HG02610 (cell line): ENCODE results near the gene STON1.
"Not testable (repeated sequence)": the region's sequence is repeated elsewhere in the genome, so short reads cannot be mapped to it uniquely, and the experiment has no call there.

Experiments used
- ATAC-seq: cut with Tn5 transposase; IDR thresholded peaks from one replicate; pipeline ENCODE4 v1.9.1; 2021; ENCODE audit warnings: mild to moderate bottlenecking, moderate library complexity; ENCODE audit not compliant: unreplicated experiment

Gene STON1

DNA sequence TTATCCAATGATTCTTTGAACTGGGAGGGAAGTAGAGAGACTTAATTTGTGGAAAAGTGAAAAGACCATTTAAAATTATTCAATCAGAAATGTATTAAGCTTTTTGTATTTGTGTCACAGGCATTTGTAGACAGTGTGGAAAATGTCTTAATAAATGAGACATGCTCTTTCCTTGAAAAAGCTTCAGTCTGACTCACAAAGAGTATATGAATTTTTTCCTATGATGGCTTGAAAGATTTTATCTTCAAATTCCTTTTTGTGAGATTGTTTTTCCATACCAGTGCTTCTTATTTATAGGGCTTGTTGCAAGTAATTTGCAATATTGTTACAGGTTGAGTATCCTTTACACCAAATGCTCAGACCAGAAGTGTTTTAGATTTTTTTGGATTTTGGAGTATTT, 39.5 kb downstream of the STON1 start:
- no peak for ATAC-seq

DNA sequence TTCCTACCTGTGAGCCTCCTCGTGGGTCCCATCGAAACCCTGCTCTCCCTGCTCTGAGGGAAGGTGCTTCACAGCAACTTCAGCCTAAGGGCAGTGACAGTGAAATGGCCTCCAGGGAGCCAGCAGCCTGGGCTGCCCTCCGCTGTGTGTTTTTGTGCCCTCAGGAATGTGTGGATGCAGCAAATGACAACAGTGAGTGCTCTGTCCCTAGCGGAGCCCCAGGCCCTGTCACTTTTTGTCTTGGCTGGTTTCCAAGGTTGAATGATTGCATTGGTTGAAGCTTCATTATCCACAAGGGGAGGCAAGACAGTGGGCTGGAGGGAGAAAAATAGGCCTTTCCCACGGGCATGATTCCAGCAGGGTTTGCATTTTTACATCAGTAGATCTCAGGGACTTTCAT, 42.9 kb downstream of the STON1 start:
- ATAC-seq: no peak

DNA sequence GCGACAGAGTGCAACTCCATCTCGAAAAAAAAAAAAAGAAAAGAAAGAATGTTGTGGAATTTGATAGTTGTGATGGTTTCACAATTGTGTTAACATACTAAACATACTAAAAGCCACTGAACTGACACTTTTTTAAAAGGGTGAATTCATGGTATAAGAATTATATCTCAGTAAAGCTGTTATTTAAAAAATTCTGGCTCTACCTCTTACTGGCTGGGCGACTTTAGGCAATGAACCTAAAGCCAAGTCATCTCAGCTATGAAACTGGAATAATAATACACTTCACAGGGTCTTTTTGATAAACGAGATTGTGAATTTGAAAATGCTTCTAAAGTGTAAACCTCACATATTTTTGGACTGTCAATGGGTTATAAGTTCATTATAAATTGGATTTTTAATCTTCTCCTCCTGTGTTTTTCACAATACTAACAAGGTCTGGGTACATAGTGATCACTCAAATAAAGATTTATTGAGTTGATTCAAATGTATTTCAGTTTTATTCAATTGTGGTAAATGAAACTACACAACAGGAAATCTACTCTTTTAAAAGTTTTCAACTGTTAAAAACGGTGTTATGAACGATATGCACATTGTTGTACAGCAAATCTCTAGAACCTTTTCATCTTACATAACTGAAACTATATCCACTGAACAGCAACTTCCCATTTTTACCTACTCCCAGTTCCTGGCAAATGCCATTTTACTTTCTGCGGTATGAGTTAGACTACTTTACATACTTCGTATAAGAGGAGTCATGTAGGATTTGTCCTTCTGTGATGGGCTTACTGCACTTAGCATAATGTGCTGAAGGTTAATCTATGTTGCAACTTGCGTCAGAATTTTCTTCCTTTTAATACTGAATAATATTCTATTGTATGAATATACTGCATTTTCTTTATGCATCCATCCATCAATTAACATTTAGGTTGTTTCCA, 44.7 kb downstream of the STON1 start:
- ATAC-seq: no peak

DNA sequence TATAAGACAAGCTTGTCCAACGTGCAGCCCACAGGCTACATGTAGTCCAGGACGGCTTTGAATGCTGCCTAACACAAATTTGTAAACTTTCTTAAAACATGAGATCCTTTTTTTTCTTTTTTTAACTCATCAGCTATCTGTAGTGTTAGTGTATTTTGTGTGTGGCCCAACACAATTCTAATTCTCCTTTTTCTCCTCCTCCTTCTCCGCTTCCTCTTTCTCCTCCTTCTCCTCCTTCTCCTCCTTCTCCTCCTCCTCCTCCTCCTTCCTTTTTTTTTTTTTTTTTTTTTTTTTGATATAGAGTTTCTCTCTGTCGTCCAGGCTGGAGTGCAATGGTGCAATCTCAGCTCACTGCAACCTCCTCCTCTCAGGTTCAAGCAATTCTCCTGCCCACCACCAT, 48.4 kb downstream of the STON1 start:
- no peak for ATAC-seq

DNA sequence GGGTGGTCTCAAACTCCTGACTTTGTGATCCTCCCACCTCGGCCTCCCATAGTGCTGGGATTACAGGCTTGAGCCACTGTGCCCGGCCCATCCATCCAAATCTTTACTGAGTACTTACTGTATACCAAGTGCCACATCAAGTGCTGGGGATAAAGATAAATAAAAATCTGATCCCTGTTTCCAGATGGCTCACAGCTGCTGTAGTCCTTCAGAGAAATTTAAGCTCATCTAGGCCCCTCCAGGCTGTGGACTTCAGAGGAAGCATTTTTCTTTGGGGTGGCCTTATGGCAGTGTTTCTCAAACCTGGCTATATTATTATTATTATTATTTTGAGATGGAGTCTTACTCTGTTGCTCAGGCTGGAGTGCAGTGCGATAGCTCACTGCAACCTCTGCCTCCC, 54.0 kb downstream of the STON1 start:
- no peak for ATAC-seq

DNA sequence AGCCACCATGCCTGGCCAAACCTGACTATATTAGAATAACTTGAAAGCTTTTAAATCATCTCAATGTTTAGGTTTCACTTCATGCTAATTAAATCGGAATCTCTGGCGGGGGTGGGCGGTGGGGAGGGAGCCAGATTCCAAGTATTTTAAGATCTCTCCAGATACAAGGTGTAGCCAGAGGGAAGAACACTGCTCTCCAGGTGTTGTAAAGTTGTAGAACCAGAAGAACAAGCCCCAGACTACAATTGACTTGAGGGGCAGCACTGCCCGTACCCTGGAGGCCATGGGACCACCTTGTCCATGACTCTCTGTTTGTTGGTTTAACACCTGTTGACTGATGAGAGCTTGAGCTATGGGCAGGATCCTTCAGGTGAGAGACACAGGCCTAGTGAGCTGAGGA, 54.6 kb downstream of the STON1 start:
- no peak for ATAC-seq

DNA sequence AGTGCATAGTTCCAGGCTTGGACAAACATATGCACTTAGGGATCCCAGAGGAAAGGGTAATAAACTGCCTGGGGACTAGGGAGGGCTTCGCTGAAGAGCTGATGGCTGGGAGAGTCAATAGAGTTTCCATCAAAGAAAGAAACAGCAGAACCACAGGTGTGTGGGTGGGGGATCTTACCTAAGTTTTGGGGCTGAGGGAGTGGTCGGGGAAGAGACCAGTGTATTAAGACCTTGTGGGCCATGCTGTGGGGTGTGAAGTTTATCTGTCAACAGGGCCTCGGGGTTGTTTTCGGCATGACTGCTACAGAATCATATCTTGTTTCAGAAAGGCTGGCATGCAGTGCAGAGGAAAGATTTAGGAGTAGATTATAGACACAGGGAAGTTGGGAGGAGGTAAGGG, 56.5 kb downstream of the STON1 start:
- ATAC-seq: no peak

DNA sequence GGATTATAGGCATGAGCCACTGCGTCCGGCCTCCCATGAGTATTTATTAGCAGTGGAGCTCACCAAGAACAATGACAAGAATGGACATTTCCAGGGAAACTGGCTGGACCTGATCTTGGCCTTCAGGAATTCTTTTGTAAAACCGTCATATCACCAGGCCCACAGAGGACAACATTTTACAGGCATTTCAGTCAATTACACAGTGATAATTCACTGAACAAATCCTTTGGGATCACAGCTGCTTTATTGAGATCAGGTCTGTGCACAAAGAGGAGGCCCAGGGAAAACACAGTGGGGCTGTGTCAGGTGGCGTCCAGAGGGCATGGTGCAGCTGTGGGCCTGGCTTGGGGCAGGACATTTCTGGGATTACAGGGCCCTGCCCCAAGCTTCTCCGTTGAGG, 57.6 kb downstream of the STON1 start:
- no peak for ATAC-seq

DNA sequence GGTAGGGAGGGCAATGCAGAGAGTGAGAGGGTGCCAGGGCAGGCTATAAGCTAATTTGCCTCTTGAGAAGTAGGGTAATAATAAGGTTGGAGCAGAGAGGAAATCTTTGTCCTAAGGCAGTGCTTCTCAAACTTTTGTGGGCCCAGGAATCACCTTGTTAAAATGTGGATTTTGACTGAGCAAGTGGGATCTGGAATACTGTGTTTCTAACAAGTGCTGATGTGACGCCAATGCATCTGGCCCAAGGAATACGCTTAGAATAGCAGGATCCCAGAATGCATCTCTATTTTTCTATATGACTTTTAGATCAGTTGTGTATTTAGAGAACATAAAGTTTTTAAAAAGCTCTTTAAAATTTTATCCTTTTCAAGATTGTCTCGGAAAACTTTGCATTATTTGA, 58.0 kb downstream of the STON1 start:
- ATAC-seq: no peak

DNA sequence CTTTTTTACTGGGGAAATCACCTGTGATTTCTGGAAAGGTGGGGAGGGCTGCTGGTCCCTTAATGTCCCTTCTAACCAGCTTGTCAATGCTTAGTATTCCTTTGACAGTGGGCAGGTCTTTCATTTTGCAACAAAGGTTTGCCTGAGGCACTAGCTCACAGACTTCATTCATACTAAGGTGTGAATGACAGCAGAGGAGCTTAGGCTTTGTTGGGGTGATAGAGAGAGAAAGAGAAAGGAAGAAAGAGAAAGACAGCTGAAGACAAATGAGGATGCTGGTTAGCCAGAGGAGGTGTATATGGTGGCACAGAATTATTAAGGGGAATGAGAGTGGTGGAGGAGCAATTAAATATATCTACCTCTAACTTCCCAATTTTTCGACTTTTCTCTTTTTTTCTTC, 58.8 kb downstream of the STON1 start:
- no peak for ATAC-seq

DNA sequence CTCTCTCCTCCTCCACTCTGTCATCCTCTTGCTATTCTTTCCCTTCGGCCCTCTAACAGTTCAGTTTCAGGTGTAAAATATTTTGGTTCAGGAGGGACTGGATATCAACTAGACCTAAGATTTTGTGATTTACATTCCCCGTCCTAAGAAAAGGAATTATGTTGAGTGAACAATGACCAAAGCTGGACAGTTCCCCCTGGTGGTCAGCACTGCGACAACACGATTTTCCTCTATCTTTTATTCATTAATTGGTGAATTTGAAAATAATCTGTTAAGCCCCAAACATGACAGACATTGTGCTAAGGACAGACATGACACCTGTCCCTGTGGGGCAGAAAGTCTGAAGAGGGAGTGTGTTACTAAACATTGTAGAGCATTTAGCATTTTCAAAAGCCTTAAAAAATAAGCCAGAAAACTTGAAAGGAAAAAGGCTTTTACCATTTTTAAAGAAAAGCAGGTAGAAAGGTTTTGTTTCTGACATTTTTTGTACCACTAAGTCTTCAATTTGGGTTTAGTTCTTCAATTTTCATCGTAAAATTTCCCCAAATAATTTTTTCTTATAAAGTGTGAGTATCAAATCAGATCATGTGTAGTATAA, 59.3 kb downstream of the STON1 start:
- no peak for ATAC-seq

DNA sequence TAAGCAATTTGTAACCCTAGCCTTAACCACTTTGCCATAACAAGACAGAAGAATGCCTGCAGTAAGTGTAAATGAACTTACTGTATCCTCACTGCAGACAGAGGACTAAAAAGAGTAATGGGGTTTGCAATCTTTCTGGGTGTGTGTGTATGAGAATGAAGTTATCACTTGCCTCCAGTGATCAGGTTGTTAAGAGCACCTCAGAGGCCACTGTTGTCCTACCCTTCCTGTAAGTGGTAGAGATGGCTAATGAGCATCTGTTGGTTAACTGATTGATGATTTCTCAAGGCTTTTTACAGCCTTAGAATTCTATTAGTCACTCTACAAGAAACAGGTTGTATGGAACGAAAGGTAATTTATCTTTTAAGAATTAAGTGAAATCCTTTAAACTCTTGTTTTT, 60.1 kb downstream of the STON1 start:
- no peak for ATAC-seq

DNA sequence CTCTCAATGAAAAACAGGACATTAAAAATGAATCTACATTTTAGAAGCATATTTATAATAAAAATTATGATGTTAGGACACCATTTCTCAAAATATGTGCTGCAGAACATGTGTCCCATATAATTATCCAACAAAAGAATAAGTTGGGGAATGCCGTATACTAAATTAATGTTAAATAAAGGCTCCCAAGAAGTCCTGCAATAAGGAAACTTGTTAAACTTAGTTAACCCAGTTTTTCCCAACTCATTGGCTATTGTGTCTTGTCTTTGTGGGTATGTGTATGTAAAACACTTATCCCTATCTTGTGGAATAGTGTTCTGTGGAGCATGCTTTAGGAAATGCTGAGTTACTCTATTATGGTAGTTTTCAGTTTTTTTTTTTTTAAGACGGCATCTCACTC, 62.1 kb downstream of the STON1 start:
- no peak for ATAC-seq

DNA sequence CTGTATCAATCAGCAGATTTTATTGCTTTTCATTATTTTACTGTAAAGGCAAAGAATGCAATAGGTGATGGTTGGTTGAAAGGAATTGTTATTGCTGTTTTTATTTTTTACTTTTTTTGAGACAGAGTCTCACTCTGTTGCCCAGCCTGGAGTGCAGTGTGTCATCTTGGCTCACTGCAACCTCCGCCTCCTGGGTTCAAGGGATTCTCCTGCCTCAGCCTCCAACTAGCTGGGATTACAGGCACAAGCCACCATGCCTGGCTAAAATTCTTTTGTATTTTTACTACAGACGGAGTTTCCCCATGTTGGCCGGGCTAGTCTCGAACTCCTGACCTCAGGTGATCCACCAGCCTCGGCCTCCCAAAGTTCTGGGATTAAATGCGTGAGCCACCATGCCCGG, 66.8 kb downstream of the STON1 start:
- ATAC-seq: not testable (repeated sequence)

DNA sequence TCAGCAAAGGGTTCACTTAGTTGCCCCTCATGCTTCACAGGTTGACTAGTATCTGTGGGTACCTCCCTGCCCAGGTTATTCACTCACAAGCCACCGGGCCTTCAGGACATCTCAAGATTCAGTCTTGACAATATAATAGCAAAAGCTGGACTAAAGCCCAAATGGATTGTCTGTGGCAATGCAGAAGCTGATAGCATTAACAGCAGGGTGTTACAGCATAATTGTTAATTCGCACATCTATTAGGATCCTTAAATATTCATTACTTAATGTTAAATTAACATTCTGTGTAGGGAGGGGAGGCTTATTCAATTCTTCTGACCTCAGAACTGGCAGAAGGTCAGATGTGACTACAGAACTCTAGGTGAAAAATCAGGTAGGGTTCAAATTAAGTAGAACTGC, 67.5 kb downstream of the STON1 start:
- ATAC-seq: no peak

DNA sequence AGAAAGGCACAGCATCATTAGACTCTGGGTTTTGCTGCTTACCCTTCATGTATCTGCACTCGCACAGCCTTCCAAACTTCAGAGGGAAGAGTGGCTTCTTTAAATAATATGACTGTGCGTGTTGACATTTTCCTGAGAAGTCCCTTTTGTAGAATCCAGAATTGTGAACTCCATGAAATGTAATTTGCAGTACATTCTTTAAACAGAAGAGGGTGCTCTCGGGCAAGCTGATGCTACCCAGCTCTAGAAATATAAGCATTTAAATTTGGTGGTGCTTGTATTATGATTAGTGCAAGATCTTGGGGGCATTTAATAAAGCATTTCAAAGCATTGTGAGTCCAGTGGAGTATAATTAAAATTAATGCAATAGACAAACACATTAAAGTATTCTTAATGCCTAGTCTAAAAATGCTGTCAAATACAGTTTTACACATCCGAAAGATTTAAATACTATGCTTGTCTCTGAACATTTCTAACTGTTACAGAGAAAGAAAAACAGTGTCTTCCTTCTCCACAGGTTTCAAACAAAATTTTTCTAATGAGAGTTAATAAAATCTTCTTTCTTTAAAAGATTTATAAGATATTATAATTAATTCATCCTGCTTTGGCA, 70.4 kb downstream of the STON1 start:
- no peak for ATAC-seq

DNA sequence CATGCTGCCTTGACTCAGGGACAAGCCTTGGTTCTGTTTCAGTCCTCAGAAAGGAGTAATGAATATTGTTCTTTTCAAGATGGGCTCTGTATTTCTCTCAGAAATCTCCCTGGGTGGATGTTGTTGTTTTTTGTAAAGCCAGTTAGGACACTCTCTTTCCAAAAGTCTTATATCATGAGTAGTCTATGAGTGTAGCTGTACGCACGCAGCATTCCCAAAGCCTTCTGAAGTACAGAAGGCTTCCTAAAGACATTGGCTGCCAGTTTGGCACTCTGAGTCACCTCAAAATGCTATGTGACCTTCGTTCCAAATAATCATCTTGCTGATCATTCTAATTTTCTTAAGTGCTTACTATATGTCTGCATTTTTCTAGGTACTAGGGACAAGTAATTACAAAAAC, 71.0 kb downstream of the STON1 start:
- ATAC-seq: no peak

DNA sequence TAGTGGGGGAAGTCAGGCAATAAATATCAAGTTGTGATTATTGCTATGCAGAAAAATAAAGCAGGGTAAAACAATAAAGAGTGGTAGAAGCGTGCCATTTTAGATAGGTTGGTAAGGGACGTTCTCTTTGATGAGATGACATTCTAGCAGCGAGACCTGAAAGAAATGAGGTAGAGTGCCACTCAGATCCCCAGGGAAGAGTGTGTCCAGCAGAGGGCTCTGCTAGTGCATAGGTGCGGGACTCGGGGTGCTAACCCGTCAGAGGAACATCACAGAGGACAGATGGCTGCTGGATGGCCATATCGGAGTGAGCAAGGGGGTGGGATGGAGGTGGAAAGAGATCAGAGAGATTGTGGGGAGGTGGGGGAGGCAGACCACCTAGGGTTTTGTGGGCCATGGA, 71.4 kb downstream of the STON1 start:
- ATAC-seq: no peak

DNA sequence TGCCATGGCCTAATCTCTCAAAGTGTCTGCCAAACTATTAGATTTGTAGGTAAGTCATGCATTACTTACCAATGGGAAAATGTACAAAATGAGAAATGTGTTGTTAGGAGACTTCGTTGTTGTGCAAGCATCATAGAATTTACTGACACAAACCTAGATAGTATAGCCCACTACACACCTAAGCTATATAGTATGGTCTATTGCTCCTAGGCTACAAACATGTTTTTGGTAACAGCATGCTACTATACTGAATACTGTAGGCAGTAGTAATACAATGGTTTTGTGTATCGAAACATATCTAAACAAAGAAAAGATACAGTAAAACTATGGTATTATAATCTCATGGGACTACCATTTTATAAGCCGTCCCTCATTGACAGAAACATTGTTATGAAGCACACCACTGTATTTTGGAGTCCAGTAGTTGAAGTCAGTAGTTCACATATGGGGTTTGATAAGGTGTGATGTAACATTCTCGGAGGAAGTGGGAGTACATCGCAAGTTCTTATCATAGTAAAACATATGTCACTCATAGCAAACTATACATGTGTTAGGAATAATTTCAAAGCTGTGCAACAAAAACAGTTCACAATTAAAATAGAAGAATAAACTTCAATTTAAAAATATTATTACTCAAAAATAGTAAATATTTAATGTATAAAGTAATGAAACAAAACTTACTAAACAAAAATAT, 75.7 kb downstream of the STON1 start:
- ATAC-seq: no peak

DNA sequence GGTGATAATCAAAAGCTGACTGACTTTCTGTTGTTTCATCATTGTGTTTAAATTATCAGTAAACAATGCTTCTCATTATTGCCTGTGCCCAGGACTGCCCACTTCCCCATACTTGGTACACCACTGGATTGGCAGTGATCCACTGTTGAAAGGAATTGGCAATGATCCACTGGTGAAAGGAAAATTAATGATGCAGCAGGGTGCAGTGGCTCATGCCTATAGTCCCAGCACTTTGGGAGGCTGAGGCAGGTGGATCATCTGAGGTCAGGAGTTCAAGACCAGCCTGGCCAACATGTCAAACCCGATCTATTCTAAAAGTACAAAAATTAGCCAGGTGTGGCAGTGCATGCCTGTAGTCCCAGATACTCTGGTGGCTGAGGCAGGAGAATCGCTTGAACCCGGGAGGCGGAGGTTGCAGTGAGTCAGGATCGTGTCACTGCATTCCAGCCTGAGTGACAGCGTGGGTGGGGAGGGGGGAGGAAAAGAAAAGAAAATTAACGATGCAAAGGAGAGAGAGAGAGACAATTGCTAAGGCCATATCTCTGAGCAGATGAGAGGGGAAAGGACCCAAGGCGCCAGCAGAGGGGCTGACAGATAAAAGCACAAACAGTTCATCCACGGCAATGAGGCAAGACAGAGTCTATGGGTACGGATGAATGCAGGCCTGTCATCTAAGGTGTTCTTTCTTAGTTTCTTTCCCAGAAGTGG, 77.5 kb downstream of the STON1 start:
- ATAC-seq: no peak

DNA sequence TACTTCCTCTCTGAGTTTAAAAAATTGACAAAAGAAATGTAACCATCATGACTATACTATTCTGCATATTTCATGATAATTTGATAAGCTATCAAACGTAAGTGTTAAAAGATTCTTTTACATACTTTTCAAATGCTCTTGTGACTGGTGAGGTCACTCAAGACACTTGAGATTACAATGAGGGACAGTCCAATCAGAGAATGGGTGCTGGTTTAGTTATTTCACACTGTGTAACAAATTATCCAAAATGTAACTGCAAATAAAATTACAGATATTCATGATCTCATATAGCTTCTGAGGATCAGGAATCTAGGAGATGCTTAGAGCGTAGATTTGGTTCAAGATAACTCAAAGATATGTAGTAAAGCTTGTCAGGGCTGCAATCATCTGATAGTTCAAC, 83.3 kb downstream of the STON1 start:
- ATAC-seq: no peak
